A549 (cell line): ENCODE measurements around the gene FHAD1.

Experiments used
- CTCF ChIP-seq: fragments of >200 bp; sonication (Bioruptor Twin); formaldehyde crosslinking; IDR thresholded peaks from 3 replicates; pipeline ENCODE4 v1.5.1; 2016
- POLR2A ChIP-seq: IDR thresholded peaks from 2 replicates; pipeline ENCODE4 v1.6.1; 2012; ENCODE audit warnings: mild to moderate bottlenecking, low read length

DNA sequence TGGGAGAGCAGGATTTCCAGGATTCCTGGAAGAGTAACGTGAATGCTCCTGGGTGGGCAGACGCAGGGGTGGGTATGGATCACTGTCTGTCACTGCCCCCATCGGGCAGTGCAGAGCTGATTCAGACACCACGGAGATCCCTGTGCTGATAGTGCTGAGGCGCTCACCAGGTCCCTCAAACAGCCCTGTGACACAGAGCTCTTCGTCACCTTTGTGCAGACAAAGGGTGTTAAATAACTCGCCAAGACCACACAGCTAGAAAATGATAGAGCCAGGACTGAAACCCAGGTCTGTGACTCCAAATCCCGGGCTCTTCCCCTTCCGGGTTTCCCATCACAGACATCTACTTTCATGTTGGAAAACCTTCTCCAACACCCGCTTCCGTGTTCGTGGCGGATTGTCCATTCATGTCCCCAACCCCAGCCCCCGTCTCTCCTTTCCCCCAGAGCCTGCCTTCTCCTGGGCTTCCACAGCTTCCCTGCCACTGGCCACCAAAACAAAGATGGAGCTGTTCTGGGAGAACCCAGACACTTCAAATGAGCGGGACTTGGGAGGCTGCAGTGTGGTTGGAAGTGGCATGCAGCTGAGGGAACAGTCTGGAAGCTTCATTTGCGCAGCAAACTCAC lies 165.3 kb downstream of the FHAD1 start:
- TF ChIP-seq POLR2A (no peak), CTCF (no peak)
